ENCODE measurements around the gene CPZ.
"Not testable (repeated sequence)": the region's sequence is repeated elsewhere in the genome, so short reads cannot be mapped to it uniquely, and the experiment has no call there.

Gene CPZ

DNA sequence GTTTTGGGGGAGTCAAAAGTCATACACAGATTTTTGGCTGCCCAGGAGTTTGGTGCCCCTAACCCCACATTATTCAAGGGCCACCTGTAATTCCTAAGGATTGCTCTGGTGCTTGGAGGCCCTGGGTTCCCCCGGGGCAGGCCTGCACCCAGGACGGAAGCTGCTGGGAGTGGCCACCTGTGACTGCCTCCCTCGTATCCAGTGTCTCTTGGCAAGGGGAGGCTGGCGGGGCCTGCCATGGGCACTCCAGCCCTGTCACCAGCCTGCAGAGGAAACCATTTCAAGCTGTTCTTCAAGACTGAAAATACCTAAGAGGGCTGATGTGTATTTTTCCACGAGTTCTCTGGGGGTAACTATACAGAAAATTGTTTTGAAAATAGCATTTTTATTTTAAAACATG, 36.8 kb upstream of the CPZ start:
- no peak for DNase-seq
- in situ Hi-C loops (cut with HindIII; ENCODE audit: low pct_ligation_motif_present, low pct_unique_long_range_greater_than_20kb, low sequenced_read_pairs) = no loop called here

DNA sequence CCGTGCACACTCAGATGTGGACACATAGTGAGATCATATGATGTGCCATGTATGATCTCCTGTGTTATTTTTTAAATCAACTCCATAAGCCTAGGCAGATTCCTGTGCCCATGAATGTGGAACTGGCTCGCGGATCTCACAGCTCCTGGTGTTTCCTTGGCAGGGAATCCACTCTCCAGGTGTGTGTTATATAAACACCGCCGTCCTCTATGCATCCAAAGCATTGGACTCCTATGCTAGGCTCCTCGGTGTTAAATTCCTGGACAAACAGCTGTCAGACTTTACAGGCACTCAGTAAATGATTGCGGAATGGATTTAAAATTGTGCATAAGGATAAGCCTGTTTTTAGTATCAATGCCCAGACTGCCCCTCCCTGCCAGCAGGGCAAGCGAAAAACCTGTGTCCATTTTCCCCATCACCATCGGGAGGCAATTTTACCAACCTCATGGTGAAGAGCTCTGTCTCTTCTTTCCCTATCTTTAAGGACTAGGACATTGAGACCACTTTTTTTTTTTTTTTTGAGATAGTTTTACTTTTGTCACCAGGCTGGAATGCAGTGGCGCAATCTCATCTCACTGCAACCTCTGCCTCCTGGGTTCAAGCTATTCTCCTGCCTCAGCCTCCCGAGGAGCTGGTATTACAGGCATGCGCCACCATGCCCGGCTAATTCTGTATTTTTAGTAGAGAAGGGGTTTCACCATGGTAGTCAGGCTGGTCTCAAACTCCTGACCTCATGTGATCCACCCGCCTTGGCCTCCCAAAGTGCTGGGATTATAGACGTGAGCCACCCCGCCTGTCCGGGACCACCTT, 36.0 kb upstream of the CPZ start:
- in situ Hi-C loops (cut with HindIII; ENCODE audit: low pct_ligation_motif_present, low pct_unique_long_range_greater_than_20kb, low sequenced_read_pairs) = no loop called here

DNA sequence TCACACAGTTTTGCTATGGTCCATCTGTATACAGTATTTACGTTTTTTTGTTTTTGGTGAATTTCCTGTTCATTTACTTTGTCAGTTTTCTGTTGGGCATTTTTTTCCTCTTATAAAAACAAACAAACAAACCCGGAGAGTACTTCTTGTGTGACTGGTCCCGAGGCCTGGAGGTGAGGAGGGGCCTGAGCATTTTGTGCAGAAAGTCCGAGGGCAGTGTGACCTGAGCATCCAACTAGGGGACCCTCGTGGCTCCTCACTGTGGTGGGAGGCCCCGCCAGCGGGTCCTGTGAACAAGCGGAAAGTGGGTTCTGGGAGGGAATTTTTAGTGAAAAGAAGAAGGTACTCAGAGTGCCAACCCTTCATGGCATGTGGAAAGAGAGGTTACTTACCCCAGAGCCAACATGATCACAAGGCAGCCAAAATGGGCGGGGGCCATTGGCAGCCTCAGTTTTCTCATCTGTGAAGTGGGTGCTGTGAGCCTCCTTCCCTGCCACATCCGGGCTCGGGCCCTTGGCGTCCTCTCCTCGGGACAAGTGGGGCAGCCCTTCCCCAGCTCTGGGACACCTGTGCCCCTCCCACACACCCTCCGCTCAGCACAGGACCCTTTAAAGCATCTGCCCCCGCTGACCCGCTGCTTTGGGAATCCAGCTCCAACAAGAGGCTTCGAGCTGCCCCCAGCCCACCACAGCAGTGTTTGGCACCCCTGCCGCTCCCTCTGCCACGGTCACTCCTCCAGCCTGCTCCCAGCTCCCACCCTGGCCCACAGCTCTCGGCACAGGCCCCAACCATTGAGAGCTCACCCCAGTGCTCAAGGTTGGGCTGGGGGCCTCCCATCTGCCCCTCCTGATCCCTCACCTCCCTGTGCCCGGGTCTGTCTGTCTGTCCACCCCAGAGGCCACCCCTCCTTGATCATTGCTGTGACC, 35.2 kb upstream of the CPZ start:
- in situ Hi-C loops (cut with HindIII; ENCODE audit: low pct_ligation_motif_present, low pct_unique_long_range_greater_than_20kb, low sequenced_read_pairs) = no loop called here
- DNase-seq = no peak

More for the DNA sequence above, 36.0 kb upstream of the CPZ start:
- DNase-seq = no peak

DNA sequence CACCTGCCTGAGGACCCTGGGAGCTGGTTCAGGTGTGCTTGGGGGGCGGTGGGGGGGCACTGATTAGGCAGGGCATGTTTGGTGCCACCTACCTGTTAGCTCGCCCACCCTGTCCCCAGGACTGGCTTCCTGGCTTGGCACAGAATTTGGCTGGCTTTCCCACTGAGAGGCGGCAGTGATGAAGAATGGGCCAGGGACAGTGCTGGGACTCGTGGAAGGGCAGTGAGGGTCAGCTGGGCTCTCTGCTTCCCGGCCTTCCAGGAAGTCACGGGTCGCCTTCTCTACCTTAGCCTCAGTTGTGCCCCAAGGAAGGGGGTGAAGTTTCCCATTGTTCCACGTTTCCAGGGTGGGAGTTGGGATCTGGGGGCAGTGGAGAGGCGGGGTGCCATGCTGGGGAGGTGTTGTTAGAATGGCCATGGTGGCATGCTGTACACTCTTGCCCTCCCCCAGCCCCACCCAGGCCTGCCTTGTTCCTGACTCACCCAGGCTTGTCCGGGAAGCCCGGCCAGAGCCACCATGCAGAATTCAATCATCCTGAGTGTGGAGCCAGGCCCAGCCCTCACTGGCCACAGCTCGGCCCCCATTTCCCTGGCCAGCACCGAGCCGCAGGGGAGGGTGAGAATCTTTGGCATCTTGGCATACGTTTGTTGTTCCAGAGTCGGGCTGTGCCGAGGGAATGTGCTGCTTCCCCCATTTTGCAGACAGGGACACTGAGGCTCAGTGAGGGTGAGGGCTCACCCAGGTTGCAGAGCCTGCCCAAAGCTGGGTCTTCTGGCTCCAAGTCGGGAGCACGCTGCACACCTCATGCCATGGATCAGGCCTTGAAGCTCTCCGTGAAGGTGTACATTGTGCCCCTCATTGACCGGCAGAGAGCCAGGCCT, 34.2 kb upstream of the CPZ start:
- DNase-seq = no peak
- in situ Hi-C loops (cut with HindIII; ENCODE audit: low pct_ligation_motif_present, low pct_unique_long_range_greater_than_20kb, low sequenced_read_pairs) = no loop called here

GRCh38 chr4:8559011-8559410, 33.6 kb upstream of the CPZ start:
- DNase-seq = no peak
- in situ Hi-C loops (cut with HindIII; ENCODE audit: low pct_ligation_motif_present, low pct_unique_long_range_greater_than_20kb, low sequenced_read_pairs) = no loop called here

GRCh38 chr4:8559524-8560264, 32.9 kb upstream of the CPZ start:
- in situ Hi-C loops (cut with HindIII; ENCODE audit: low pct_ligation_motif_present, low pct_unique_long_range_greater_than_20kb, low sequenced_read_pairs) = no loop called here
- no peak for DNase-seq

DNA sequence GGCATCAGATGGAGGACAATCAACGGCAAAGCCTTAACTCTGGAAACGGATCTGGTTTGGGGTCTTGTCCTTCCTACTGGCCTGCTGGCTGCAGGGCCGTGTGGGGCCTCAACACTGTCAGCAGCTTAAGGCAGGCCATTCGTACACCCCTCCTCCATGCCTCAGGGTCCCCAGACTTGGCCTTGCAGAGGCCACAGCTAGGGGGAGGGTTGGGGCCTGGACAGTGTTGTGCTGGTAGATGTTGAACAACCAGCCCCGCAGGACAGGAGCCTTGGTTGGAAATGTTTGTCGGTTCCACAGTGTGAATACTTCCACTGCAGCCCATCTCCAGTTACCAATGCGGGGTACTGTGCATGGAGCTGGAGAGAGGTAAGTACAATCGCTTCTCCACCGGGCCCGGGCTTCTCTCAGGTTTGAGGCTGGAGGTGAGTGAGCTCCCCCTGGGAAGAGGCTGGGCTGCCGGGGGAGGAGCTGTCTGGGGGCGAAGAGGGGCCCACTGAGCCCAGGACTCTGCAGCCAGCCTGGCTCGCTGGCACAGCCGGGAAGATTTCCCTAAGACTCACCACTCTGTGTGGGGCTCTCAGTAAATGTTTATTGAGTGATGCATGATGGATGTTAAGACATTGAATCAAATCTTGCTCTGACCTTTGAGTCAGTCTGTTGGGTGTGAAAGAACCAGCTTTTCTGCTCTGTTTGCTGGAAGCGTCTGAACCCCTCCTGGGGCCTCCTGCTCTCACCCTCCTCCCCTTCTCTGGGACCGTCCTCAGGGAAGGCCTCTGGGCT, 32.1 kb upstream of the CPZ start:
- in situ Hi-C loops (cut with HindIII; ENCODE audit: low pct_ligation_motif_present, low pct_unique_long_range_greater_than_20kb, low sequenced_read_pairs) = no loop called here
- no peak for DNase-seq

GRCh38 chr4:8564595-8564994, 28.0 kb upstream of the CPZ start:
- no peak for DNase-seq
- in situ Hi-C loops (cut with HindIII; ENCODE audit: low pct_ligation_motif_present, low pct_unique_long_range_greater_than_20kb, low sequenced_read_pairs) = no loop called here

GRCh38 chr4:8568068-8568668, 24.4 kb upstream of the CPZ start:
- DNase-seq = no peak
- in situ Hi-C loops (cut with HindIII; ENCODE audit: low pct_ligation_motif_present, low pct_unique_long_range_greater_than_20kb, low sequenced_read_pairs) = no loop called here

DNA sequence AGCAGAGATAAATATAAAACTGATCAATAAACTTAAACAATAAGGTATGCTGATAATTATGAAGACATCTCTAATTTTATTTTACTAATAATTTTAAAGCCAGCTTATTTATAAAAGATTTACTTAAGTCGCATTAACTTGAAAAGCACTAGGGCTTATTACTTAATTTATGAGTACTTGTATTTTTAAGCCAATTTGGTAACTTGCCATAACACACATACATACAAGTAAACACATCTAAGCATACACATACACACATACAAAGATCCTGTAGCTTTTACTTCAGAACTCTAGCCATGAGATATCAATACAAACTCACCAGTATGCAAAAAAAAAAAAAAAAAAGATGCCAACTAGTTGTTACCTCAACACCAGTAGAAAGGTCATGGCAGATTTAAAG, 22.4 kb upstream of the CPZ start:
- no peak for DNase-seq
- in situ Hi-C loops (cut with HindIII; ENCODE audit: low pct_ligation_motif_present, low pct_unique_long_range_greater_than_20kb, low sequenced_read_pairs) = no loop called here

DNA sequence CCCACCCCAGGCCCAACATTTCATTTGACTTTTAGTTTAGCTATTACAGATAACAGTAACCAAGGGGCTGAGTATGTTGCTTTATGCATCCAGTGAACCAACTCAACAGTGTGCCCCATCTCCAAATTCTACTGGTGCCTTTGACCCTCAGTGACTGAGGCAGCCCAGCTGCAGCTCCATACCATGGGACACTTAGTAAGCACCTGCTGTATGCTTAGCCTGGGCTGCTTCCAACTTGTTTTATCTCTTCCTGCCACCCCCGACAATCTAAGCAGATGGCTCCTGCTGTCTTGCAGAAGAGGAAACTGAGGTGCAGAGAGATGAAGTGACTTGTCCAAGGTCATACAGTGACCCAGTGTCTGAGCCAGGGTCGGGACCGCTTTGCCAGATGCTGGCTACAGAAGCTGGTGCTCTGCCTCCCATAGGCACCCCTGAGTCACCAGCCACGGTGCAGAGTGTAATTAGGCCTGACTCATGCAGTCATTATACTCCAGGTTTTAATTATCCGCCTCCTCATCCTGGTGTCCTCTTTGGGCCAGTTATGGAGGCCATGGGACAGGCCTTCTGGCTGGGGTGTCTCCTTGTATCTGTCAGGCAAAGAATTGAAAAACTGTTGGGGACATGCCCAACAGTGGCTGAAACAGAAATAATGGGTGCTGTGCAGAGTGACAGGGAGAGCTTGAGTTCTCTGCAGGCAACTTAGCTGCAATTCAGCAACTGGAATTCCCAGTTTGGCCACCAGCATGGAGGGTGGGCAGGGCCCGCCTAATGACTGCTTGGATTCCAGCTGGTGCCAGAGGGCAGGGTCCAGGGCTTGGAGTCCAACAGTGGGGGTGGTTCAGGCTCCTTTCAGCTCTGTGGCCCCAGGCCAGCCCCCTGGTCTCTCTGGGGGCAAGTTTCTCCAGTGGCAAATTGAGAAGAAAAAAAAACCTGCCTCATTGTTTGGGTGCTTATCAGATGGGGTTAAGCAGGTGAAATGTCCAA, 20.6 kb upstream of the CPZ start:
- in situ Hi-C loops (cut with HindIII; ENCODE audit: low pct_ligation_motif_present, low pct_unique_long_range_greater_than_20kb, low sequenced_read_pairs) = no loop called here
- DNase-seq = no peak

DNA sequence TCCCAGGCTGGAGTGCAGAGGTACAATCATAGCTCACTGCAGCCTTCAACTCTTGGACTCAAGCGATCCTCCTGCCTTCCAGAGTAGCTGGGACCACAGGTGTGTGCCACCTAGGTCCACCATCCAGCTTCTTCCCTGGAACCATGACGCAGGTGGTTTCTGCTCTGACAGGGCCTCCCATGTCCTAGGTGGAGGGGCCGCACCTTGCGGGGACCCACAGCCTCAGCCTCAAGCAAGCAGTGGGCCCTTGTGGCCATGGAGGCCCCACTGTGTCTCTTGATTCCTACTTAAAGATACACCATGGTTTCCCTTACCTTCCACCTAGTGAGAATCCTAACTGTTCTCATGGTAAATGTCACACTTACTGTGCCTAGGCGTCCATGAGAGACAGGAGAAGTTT, 19.3 kb upstream of the CPZ start:
- DNase-seq = no peak
- in situ Hi-C loops (cut with HindIII; ENCODE audit: low pct_ligation_motif_present, low pct_unique_long_range_greater_than_20kb, low sequenced_read_pairs) = no loop called here

- DNase-seq = no peak
- in situ Hi-C loops (cut with HindIII; ENCODE audit: low pct_ligation_motif_present, low pct_unique_long_range_greater_than_20kb, low sequenced_read_pairs) = no loop called here
These were observed 17.7 kb upstream of the CPZ start for GRCh38 chr4:8574796-8575370.

GRCh38 chr4:8575457-8575856, 17.1 kb upstream of the CPZ start:
- DNase-seq = no peak
- in situ Hi-C loops (cut with HindIII; ENCODE audit: low pct_ligation_motif_present, low pct_unique_long_range_greater_than_20kb, low sequenced_read_pairs) = no loop called here

GRCh38 chr4:8576591-8576990, 16.0 kb upstream of the CPZ start:
- in situ Hi-C loops (cut with HindIII; ENCODE audit: low pct_ligation_motif_present, low pct_unique_long_range_greater_than_20kb, low sequenced_read_pairs); DNase-seq: not testable (repeated sequence)

DNA sequence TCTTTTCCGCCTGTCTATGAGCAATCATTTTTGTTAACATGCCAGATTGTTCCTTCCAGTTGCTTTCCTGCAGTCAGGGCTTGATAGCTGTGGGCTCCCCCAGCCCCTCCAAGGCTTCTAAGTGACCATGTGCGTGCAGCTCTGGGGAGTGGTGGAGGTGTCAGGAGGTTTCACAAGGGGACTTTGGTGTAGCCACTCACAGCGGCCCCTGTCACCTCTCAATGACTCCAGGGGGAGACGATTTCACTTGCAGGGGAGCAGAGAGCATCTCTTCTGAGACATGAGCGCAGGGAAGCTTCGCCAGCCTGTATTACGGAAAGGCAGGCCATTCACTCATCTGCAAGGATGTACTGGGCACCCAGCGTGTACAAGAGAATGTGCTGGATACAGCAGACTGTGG, 15.5 kb upstream of the CPZ start:
- in situ Hi-C loops (cut with HindIII; ENCODE audit: low pct_ligation_motif_present, low pct_unique_long_range_greater_than_20kb, low sequenced_read_pairs) = no loop called here
- no peak for DNase-seq

Data from ACHN (cell line).